GM23338 (cell line): ENCODE results near the gene RAPGEF3. TPM values are rescaled to one million over a fixed set of nuclear protein-coding genes. Genes with fewer than 3 reads are reported as not detected.

Source experiments
- ATAC-seq: fragments of 200-7000 bp; cut with Tn5 transposase; 3 replicates; pipeline ENCODE4 v1.9.1; 2020
- DNase-seq: peaks from one replicate; pipeline ENCODE4 v3.0.0-alpha.2; 2015; ENCODE audit warnings: low spot score
- H2AFZ ChIP-seq: fragments of 200-600 bp; sonication (generic); 2 replicates; pipeline ENCODE4 v1.8.0; 2016; ENCODE audit warnings: antibody characterized with exemption, mild to moderate bottlenecking, moderate library complexity
- H3F3A ChIP-seq: fragments of 200-600 bp; sonication (generic); replicated peaks from 2 replicates; pipeline ENCODE4 v1.8.0; 2017; ENCODE audit warnings: antibody characterized with exemption, mixed run types, low read depth
- H3K27ac ChIP-seq: fragments of 200-600 bp; sonication (generic); 2 replicates; pipeline ENCODE4 v1.6.1; 2016; ENCODE audit warnings: low read depth
- H3K27me3 ChIP-seq: fragments of 200-600 bp; sonication (generic); 2 replicates; pipeline ENCODE4 v1.8.0; 2016; ENCODE audit warnings: mild to moderate bottlenecking, mixed run types, moderate library complexity; ENCODE audit not compliant: insufficient read depth
- H3K36me3 ChIP-seq: fragments of 200-600 bp; sonication (generic); 2 replicates; pipeline ENCODE4 v1.8.0; 2016; ENCODE audit warnings: mild to moderate bottlenecking; ENCODE audit not compliant: insufficient read depth
- H3K4me1 ChIP-seq: fragments of 200-600 bp; sonication (generic); 2 replicates; pipeline ENCODE4 v1.8.0; 2016; ENCODE audit warnings: mild to moderate bottlenecking, moderate library complexity; ENCODE audit not compliant: insufficient read depth
- H3K4me2 ChIP-seq: fragments of 200-600 bp; sonication (generic); 2 replicates; pipeline ENCODE4 v1.7.1; 2017; ENCODE audit warnings: mixed run types
- H3K4me3 ChIP-seq: fragments of 200-600 bp; sonication (generic); 2 replicates; pipeline ENCODE4 v1.6.1; 2016; ENCODE audit warnings: mixed run types
- H3K79me2 ChIP-seq: fragments of 200-600 bp; sonication (generic); replicated peaks from 2 replicates; pipeline ENCODE4 v1.8.0; 2017; ENCODE audit warnings: mild to moderate bottlenecking; ENCODE audit not compliant: insufficient read depth
- H3K9me2 ChIP-seq: fragments of 200-600 bp; sonication (generic); 2 replicates; pipeline ENCODE4 v1.8.0; 2017; ENCODE audit not compliant: insufficient read depth
- H4K20me1 ChIP-seq: fragments of 200-600 bp; sonication (generic); replicated peaks from 2 replicates; pipeline ENCODE4 v1.8.0; 2017; ENCODE audit warnings: mild to moderate bottlenecking; ENCODE audit not compliant: insufficient read depth
- H3K27ac Mint-ChIP-seq: 2 replicates; pipeline ENCODE4 v1.8.0; 2020; ENCODE audit warnings: inconsistent platforms, mild to moderate bottlenecking, moderate library complexity, mixed read lengths
- H3K27me3 Mint-ChIP-seq: 3 replicates; pipeline ENCODE4 v1.8.0; 2022; ENCODE audit warnings: low read depth, mild to moderate bottlenecking, moderate library complexity, mixed read lengths, inconsistent platforms; ENCODE audit not compliant: insufficient read depth, poor library complexity
- H3K36me3 Mint-ChIP-seq: 3 replicates; pipeline ENCODE4 v1.8.0; 2021; ENCODE audit warnings: low read depth, mild to moderate bottlenecking, inconsistent platforms, moderate library complexity, mixed read lengths
- H3K4me1 Mint-ChIP-seq: 3 replicates; pipeline ENCODE4 v1.8.0; 2020; ENCODE audit warnings: mild to moderate bottlenecking, inconsistent platforms, mixed read lengths
- H3K4me3 Mint-ChIP-seq: 3 replicates; pipeline ENCODE4 v1.8.0; 2021; ENCODE audit warnings: moderate library complexity, mild to moderate bottlenecking, inconsistent platforms, mixed read lengths
- H3K9me3 Mint-ChIP-seq: 3 replicates; pipeline ENCODE4 v1.8.0; 2020; ENCODE audit warnings: moderate library complexity, mild to moderate bottlenecking, inconsistent platforms, mixed read lengths
- CREB1 ChIP-seq: fragments of 250-450 bp; sonication (Bioruptor Pico); IDR thresholded peaks from 2 replicates; pipeline ENCODE4 v1.5.0; 2020; ENCODE audit warnings: low read depth, mild to moderate bottlenecking, moderate library complexity
- ETS1 ChIP-seq: IDR thresholded peaks from 2 replicates; pipeline ENCODE4 v1.6.1; 2016; ENCODE audit warnings: antibody characterized with exemption
- EZH2phosphoT487 ChIP-seq: fragments of 200-600 bp; sonication (generic); IDR thresholded peaks from one replicate; pipeline ENCODE4 v1.8.1; 2018; ENCODE audit warnings: antibody characterized with exemption; ENCODE audit not compliant: unreplicated experiment
- POLR2AphosphoS5 ChIP-seq: IDR thresholded peaks from 2 replicates; pipeline ENCODE4 v1.6.1; 2016; ENCODE audit warnings: antibody characterized with exemption, low read depth
- STAT1 ChIP-seq: IDR thresholded peaks from one replicate; pipeline ENCODE4 v1.6.1; 2016; ENCODE audit warnings: antibody characterized with exemption; ENCODE audit not compliant: unreplicated experiment
- ZNF462 ChIP-seq: fragments of 250-450 bp; sonication (Bioruptor Pico); IDR thresholded peaks from 2 replicates; pipeline ENCODE4 v1.5.0; 2020; ENCODE audit warnings: mild to moderate bottlenecking, moderate library complexity
- polyA plus RNA-seq: library from polyadenylated mRNA; unstranded; fragments of >200 nt; fragmentation: Nextera tagmentation; extraction: Ambion mirVana; gene quantifications from 2 replicates; pipeline ENCODE4 v1.2.1, GENCODE V29; 2016
- total RNA-seq: library from RNA; depleted of rRNA; stranded (reverse); fragments of >200 nt; shearing (Covaris generic); gene quantifications from 2 replicates; pipeline ENCODE4 v1.2.3, GENCODE V29; 2014

RAPGEF3 gene
- total and polyA plus RNA-seq, 2 experiments from 2014 or later = 2.3 to 11.8 TPM

DNA sequence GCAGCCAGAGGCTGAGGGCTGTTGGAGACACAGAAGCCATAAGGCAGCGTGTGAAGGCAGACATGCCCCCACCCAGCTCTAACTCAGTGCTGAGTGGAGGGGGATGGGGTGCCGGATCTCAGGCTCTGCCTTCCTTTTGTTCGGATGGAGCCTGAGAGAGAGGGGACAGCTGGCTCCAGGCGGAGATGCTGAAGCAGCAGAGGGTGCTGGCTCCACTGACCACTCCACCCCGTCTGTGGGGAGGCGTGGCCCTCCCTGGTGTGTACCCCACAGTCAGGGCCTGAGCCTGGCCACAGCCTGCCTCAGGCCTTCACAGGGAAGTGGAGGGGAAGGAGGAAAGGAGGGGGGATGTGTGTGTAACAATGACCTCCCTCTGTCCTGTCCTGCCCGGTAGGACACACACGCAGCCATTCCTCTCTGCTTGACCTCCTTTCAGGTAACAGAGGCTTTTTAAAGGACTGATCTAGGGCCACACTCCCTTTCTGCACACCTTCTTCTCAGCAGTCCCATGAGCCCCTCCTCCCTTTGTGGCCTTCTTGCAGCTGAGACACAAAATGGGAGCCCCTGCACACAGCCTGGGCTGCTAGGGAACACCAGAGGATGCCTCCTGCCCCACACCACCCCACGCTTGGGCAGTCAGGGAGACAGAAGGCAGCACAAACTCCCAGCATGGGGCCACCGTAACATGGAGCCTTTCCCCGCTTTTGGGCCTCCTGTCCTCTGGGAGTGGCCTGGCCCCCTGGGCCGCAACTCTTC, 23.8 kb downstream of the RAPGEF3 start (continued):
- TF ChIP-seq ZNF462 (CRISPR knock-in tag) (no peak), EZH2phosphoT487 (no peak), CREB1 (CRISPR knock-in tag) (no peak), STAT1 (no peak), ETS1 (no peak)

DNA sequence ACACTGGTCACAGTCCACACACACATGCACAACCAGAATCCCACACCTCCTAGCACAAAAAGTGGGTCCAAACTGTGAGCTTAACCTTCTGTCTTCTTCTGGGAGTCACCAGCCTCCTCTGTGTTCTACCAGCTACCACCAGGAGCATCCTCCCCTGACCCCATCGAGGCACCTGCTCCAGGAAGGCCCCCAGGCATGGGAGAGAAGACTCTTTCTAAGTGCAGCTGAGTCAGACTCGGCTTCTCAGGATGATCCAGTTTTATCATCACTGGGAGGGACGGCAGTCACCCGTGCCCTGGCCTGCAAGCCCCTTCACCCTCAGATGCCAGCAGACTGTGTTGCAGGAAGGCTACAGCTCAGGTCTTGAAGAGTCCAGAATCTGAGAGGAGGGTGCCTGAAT, 25.5 kb downstream of the RAPGEF3 start:
- H3K36me3 Mint-ChIP-seq = no peaks in the 10 kb centered on the region; the same call in 2 of the 3 replicates
- ATAC-seq = no peak
- Histone ChIP-seq H3K4me2 (no peak overlapping the region), H3K4me1 (peaks cover 16% of the 10 kb centered on the region; the same call in 1 of the 2 replicates), H3K9me2 (no peaks in the 10 kb centered on the region), H3K79me2 (no peaks in the 10 kb centered on the region), H3K27ac (no peak overlapping the region), H3K27me3 (no peaks in the 10 kb centered on the region), H2AFZ (no peak overlapping the region), H3F3A (no peaks in the 10 kb centered on the region), H4K20me1 (no peaks in the 10 kb centered on the region), H3K36me3 (no peaks in the 10 kb centered on the region), H3K4me3 (no peak overlapping the region)
- H3K27me3 Mint-ChIP-seq = peaks cover 9% of the 10 kb centered on the region
- H3K27ac Mint-ChIP-seq = no peak overlapping the region
- TF ChIP-seq POLR2AphosphoS5 = no peak
- peaks cover 23% of the 10 kb centered on the region for H3K4me1 Mint-ChIP-seq
- no peak for DNase-seq
- H3K9me3 Mint-ChIP-seq = no peaks in the 10 kb centered on the region
- no peak overlapping the region for H3K4me3 Mint-ChIP-seq
